HG03460 (cell line): ENCODE measurements around the gene ARHGEF40.
A peak's percentile ranks its signal among the peaks of the same experiment; 100 is the strongest.

Experiments used
- ATAC-seq: cut with Tn5 transposase; IDR thresholded peaks from one replicate; pipeline ENCODE4 v1.9.1; 2021; ENCODE audit not compliant: unreplicated experiment

The ARHGEF40 gene

DNA sequence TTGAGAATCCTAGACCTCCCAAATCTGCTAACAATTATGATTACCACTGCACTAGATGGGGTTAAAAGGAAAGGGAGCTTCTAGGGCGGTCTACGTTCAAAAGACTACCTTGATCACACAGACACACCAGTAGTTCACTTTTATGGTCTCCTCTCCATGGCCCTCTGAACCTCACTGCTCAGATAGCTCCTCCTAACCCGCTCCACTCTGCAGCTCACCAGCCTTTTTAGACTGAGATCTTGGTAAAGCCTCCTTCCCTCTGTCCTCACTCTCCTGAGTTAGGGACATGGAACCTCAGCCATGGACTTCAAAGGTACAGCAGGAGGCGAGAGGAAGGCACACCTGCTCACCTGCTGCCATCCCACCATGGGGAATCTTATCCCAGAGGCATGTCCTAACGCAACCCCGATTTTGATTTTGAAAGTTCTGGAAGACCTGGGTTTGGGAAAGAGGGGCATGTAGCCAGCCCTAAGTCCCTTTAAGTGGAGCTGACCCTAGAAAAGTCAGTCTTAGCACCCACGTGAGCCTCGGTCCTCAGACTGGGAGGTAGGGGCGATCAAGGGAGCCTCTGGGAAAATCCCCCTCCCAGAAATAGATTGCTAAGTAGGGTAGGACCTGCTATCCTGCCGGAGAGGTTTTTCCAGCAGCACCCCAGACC lies 27.0 kb downstream of the ARHGEF40 start:
- no peak for ATAC-seq

- no peak for ATAC-seq
These were observed 27.6 kb downstream of the ARHGEF40 start for GRCh38 chr14:21097636-21098075.

- ATAC-seq = no peak
These were observed 28.2 kb downstream of the ARHGEF40 start, which contains the start of gene ZNF219 for GRCh38 chr14:21098076-21098891. TSS of gene ZNF219 (minus strand) at chr14:21098655. CDS start at chr14:21093591, 5,064 bp downstream.

DNA sequence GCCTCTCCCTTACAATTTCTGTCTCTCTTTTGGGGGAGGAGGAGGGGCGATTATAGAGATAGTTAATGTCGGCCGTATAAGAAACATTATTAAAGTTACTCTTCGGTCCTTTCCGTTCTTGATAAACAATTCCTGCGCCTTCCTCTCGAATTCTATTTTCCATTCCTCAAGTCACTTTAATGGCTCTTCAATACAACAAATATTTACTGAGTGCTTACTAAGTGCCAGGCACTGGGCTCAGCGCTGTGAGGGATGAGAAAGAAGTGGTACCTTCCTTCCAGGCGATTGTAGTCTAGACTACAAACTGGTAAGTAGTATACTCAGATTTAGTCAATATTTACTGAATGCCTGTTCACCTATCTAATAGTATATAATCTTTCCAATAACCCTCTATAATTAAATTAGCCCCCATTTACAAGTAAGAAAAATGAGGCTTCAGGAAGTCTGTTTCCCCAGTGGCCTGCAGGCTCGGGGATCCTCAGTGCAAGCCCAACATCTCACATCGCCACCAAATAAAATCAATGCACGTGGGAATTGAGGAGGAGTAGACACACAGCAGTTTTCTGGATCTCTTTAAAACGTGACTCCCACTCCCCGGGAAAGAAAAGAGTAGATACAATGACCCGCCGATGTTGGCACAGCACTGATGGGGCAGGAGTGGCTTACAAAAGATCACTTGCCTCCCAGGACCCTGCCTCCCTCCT lies 28.9 kb downstream of the ARHGEF40 start:
- no peak for ATAC-seq

DNA sequence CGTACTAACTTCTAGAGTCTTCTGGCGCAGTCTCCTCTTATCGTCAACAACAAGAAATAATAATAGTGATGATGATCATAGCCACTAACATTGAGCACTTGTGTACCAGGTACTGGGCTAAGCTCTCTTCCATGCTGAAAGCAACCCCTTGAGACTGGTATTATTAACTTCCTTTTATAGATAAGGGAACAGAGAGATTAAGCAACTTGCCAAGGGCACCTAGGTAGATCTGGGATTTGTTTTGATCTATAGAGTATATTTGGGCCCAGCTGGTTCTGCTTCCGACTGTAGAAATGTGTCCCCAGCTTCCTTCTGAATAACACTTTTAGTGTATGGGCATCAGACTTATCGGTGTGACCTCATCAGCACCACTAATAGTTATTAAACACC lies 29.5 kb downstream of the ARHGEF40 start:
- ATAC-seq = no peak

DNA sequence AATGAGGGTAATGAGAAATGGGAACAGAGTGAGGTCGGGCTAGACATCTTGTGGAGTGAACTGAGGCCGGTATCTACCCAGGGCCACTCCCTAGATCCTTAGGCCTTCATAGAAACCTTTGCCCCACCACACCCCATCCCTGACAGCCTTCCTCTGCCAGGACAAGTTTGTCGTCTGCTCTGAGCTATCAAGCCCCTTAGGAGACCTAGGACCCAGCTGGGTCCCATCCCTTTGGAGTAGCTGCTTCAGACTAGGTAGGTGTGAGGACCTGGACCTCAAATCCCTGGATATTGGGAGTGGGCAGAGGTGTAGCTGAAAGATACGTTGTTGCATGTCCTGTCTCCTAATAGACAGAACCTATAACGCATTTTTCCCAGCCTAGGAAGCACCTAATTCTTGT lies 30.8 kb downstream of the ARHGEF40 start, which contains the start of gene TMEM253:
TMEM253 (plus strand) TSS at position 136 of the 400 bp plus-strand sequence. CDS start 278 bp downstream, outside the sequence.
- no peak for ATAC-seq

DNA sequence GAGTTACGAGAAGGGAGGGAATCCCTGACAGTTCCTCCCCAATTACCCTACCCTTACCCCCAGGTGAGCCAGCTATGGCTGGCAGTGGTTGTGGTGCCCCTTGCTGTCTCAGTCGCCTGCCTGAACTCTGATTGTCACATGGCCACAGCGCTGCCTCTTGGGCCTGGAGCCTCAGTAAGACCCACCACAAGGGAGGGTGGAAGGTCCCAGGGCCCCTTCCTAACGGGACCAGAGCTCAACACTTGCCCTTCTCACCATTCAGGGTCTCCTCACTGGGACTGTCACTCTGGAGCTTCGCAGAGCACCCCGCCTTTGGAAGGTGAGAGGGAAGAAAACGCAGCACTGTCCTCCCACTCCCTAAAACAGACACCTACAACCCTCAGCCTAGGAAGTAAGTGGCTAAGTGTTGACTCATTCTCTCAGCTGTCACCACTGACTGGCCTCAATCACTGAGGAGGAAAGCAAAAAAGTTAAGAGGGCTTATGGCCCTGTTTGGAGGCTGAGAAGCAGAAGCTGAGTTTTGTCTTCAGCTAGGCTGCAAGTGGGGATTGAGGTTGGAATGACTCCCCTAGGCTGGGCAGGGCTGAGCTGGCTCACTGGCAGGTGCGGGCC lies 31.8 kb downstream of the ARHGEF40 start:
- ATAC-seq = no peak

- ATAC-seq = no peak
These were observed 32.7 kb downstream of the ARHGEF40 start for GRCh38 chr14:21102521-21103410.

GRCh38 chr14:21103411-21103709 lies 33.3 kb downstream of the ARHGEF40 start:
- no peak for ATAC-seq

DNA sequence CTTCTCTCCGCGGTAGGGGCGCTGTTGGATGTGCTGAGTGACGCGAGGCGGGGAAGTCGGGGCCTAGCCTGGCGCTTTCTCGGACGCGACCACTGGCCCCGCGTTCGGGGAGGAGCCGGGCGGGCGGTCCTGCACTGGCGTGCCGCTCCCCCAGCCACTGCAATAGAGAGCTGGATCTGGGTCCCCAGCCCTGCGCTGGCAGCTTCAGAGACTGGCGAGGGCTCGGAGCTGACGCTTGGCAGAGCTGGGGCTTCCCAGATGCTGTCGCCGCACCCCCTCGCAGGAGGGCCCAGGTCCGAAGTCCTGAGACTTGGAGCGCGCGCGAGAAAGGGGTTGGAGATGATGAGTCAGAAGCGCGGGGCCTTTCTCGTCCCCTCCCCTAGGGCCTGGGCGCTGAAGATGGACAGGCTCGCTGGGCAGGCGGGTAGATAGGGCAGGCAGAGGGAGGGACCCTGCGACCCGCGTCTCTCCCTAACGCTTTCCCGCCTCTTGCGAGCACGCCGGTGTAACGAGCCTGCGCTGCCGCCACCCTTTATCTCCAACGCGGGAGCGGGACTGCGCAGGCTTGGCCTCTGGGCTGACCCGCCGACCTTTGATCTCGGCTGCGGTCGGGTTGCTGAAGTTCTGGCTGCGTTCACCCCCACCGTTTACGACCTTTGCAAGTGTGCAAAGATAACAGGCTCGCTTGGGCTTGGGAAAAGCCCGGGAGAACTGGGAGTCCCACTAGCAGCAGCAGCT lies 33.8 kb downstream of the ARHGEF40 start:
- ATAC-seq = peak; percentile 90

- peak; percentile 36 for ATAC-seq
These were observed 34.5 kb downstream of the ARHGEF40 start for GRCh38 chr14:21104448-21105060.

DNA sequence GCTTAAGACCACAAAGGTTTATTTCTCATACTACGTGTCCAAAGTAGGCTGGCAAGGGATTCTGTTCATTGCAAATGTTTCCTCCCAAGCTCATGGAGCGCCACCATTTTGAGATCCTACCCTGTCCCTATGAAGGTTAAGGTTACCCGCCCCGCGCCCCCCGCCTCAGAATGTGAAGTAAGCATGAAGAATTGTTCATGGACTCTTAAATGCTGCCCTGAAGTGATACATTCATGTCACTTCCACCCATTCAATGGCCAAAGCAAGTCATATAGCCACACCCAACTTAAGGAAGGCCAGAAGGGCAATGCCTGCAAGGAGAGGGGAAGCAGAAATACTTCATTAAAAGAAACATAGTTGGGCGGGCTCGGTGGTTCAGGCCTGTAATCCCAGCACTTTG lies 35.0 kb downstream of the ARHGEF40 start:
- no peak for ATAC-seq

DNA sequence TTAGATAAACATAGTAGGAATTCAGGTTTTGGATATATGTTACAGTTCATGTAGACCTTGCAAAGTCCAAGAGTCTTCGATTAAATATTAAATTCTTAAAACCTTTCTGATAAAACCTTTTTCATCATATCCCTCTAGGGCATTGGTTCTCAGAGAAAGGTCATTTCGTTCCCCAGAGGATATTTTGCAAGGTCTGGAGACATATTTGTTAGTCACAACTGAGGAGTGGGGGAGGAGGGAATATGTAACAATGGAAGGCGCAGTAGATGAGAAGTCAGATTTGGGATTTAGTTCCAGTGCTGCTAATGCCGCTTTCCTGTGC lies 36.0 kb downstream of the ARHGEF40 start:
- no peak for ATAC-seq

DNA sequence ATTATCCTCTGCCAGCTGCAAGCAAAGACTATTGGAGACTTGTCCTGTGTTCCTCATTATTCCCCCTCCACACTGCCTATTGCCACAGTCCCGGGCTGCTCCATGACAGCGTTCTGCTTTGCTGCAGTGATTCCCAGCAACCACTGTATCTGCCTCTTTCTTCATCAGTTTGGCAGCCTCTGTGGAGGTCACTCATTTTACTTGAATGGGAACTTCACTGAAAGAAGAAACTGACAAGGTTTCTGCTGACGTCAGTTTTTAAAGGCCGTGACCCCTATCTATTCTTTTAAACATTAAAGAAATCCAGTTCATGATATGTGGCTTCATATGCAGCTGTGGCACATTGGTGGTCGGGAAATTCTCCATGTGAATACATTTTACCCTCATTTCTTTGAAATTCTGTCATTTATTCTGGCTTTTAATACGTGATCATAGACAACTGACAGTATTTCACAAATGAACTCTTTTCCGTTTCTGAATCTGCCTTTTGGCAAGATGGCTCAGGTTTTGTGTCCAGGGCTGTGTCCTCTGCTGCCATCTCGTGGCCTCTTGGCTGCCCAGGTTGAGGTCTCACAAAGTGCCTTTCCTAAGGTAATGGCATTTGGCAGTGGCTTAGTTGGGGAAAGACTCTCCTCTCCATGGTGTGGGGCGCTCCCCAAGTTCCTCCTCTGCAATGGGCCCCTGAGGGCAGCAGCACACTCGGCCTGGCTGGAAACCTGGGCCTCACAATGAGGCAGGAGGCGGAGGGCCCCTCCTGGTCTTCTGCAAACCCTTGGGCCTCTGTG lies 36.6 kb downstream of the ARHGEF40 start:
- ATAC-seq = no peak

GRCh38 chr14:21107283-21107800 lies 37.2 kb downstream of the ARHGEF40 start:
- ATAC-seq = no peak

DNA sequence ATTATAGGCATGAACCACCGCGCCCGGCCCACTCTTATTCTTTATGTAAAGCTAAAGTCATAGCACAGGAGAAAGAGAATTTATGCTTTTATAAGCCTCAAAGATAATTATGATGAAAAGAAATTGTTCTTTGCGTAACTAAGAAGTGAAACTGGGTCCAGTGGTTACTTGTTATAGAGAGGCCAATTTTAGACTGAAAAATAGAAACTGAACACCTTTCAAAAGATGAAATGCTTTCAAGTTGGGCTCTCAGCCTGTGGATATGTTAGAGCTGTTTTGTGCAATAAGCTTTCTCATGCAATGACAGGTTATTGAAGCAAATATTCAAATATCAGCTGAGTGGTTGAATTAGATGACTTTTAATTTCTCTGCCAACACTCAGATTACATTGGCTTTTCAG lies 38.7 kb downstream of the ARHGEF40 start:
- ATAC-seq = no peak

DNA sequence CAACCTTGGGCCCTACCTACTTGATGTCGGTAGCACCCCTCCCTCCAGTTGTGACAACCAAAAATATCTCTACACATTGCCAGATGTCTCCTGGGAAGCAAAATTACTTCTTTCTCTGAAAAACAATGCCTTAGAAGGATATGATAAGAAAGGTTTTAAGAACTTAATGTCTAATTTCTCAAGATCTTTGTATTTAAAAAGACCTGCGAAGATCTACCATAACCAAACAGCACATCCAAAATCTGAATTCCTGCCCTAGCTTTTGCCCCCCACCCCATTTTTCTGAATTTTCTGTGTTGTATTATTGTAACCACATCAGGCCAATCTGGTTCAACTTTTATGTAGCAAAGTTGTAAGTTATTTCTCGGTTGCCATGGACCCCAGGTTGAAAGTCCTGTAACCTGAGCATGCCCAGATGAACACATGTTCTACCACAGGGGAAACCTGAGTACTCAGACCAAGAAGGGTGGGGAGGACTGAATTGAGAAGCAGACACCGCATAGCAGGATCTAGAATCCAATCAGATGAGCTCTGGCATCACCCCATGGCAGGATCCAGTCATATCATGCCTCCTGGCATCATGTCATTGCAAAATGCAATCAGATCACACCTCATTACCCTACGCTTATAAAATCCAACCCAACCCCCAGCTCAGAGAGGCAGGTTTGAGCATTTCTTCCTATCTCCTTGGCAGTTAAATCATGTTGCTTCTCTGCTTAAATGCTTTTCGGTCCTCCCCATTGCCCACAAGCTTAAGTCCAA lies 39.5 kb downstream of the ARHGEF40 start:
- ATAC-seq = peak; percentile 52

GRCh38 chr14:21112255-21112654 lies 42.2 kb downstream of the ARHGEF40 start:
- ATAC-seq = no peak
